Iris pigment epithelial cell (primary cell): Measurements from ENCODE around the gene DNAJC17.

Experiments used
- DNase-seq: peaks from one replicate; pipeline ENCODE4 v3.0.0-alpha.2; 2011; ENCODE audit warnings: low read depth

DNAJC17 gene

GRCh38 chr15:40739854-40740253 lies 67.4 kb downstream of the DNAJC17 start:
- DNase-seq = no peak

- DNase-seq = no peak
These were observed 68.2 kb downstream of the DNAJC17 start for GRCh38 chr15:40739047-40739446.

- no peak for DNase-seq
These were observed 70.2 kb downstream of the DNAJC17 start for GRCh38 chr15:40737048-40737447.

- DNase-seq = no peak
These were observed 70.7 kb downstream of the DNAJC17 start for GRCh38 chr15:40736575-40736974.

GRCh38 chr15:40731034-40731433 lies 76.2 kb downstream of the DNAJC17 start:
- peak; percentile 31 for DNase-seq

GRCh38 chr15:40723919-40724318 lies 83.4 kb downstream of the DNAJC17 start:
- DNase-seq = no peak

GRCh38 chr15:40722934-40723333 lies 84.3 kb downstream of the DNAJC17 start:
- DNase-seq = peak; percentile 25

GRCh38 chr15:40722354-40722753 lies 84.9 kb downstream of the DNAJC17 start:
- no peak for DNase-seq

- DNase-seq = no peak
These were observed 85.6 kb downstream of the DNAJC17 start for GRCh38 chr15:40721701-40722100.

GRCh38 chr15:40716165-40716564 lies 91.1 kb downstream of the DNAJC17 start:
- DNase-seq = no peak
